ENCODE data around the gene TOP2B. TPM values are rescaled to one million over a fixed set of nuclear protein-coding genes. Genes with fewer than 3 reads are reported as not detected.

Gene TOP2B
- polyA plus RNA-seq, 3 donors = 283 to 336 (median 291) TPM

DNA sequence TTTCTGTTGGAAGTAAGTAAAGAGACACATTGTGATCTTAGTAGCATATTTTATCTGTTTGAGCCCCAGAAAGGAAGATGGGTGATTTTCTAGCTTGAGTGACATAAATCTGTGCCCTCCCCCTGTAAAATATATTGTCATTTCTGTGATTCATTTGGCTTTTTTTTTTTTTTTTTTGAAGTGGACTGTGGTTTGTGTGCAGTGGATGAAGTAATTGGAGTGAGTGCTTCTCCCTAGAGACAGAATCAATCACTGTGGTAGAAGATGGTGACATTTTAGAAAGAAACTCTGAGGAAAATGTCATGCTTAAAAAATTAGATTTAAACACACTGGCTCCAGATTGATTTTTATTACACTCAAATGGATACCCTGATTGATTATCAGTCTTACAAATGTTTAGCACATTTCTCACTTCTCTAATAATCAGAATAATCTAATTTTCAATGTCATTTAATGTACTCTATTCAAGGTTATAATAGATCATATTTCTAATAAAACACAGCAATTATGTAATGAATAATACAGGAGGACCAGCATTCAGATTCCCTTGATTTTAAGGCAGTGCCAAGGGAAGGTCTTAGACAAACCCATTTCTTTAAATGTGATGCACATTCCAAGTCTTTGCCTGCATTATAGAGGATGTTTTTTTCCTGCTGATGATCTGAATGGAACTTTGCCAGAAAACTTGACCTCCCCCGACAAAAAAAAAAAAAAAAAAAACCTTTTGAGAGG, 116.6 kb downstream of the TOP2B start:
- DNase-seq (ENCODE audit: extremely low read depth in 1 of 11, low read depth in 9 of 11, low spot score in 4 of 11) = no peak

Other genes starting within 250 kb of the TOP2B start
- gene RARB, start 236.6 kb downstream of the TOP2B start, polyA plus RNA-seq (ENCODE audit: insufficient read length in 3 of 3) = 10 to 100 TPM; 47.9 to 56.0 (median 48.3) TPM
- gene NGLY1, start 118.5 kb upstream of the TOP2B start, polyA plus RNA-seq (ENCODE audit: insufficient read length in 3 of 3) = 10 to 100 TPM; 35.0 to 44.3 (median 36.1) TPM
- 10 to 100 TPM; 20.5 to 23.0 (median 21.8) TPM for gene OXSM, start 125.2 kb upstream of the TOP2B start, polyA plus RNA-seq (ENCODE audit: insufficient read length in 3 of 3)

Measured in renal cortex interstitium (tissue), 11 donors.